CD4-positive, alpha-beta T cell (primary cell): ENCODE measurements around the gene GDAP1L1. TPM values are rescaled to one million over a fixed set of nuclear protein-coding genes. Genes with fewer than 3 reads are reported as not detected.

Source experiments
- ATAC-seq: fragments of 200-7000 bp; cut with Tn5 transposase; one replicate; pipeline ENCODE4 v1.10.0; 2022; ENCODE audit warnings: mild to moderate bottlenecking; ENCODE audit not compliant: poor library complexity
- CTCF ChIA-PET: fragments of 350-600 bp; sonication (Branson Sonifier 250); formaldehyde crosslinking; loops from one replicate; lab custom pipeline; 2021; ENCODE audit warnings: antibody characterized with exemption, inconsistent platforms; lab: Charles Lee
- POLR2A ChIA-PET: fragments of 350-600 bp; sonication (Branson Sonifier 250); formaldehyde crosslinking; loops from one replicate; lab custom pipeline; 2021; ENCODE audit warnings: antibody characterized with exemption, inconsistent platforms; lab: Charles Lee
- DNase-seq, 14 experiments: peaks; one replicate each; pipeline ENCODE4 v3.0.0-alpha.2; 2013 to 2020; ENCODE audit warnings: mixed read lengths in 2 of 14
- H3K27ac ChIP-seq, 2 donors: one replicate each; pipeline versions ENCODE4 v1.5.1 to v1.7.0; 2013; ENCODE audit warnings: low read length in 2 of 2, low read depth in 1 of 2, mild to moderate bottlenecking in 1 of 2
- H3K27me3 ChIP-seq, 2 experiments: 1 replicate in 1 of 2; 2 replicates in 1 of 2; pipeline versions ENCODE4 v1.6.1 to v1.7.0; 2013; ENCODE audit warnings: low read length in 2 of 2, control low read depth in 1 of 2, mild to moderate bottlenecking in 1 of 2, moderate library complexity in 1 of 2; ENCODE audit not compliant: insufficient read depth in 2 of 2, control insufficient read depth in 1 of 2
- H3K36me3 ChIP-seq: one replicate; pipeline ENCODE4 v1.6.1; 2013; ENCODE audit warnings: low read length, control low read depth; ENCODE audit not compliant: insufficient read depth
- H3K4me1 ChIP-seq: one replicate; pipeline ENCODE4 v1.6.1; 2013; ENCODE audit warnings: low read length, control low read depth; ENCODE audit not compliant: insufficient read depth
- H3K4me3 ChIP-seq: one replicate; pipeline ENCODE4 v1.5.1; 2013; ENCODE audit warnings: mild to moderate bottlenecking, low read length, moderate library complexity
- H3K9me3 ChIP-seq, 2 experiments: 1 replicate in 1 of 2; 2 replicates in 1 of 2; pipeline versions ENCODE4 v1.6.1 to v1.7.0; 2013; ENCODE audit warnings: low read length in 2 of 2, mild to moderate bottlenecking in 2 of 2, control low read depth in 1 of 2, moderate library complexity in 1 of 2; ENCODE audit not compliant: control insufficient read depth in 1 of 2, insufficient read depth in 1 of 2
- H3K27ac Mint-ChIP-seq: one replicate; pipeline ENCODE4 v1.8.0; 2020; ENCODE audit warnings: mixed read lengths
- H3K27me3 Mint-ChIP-seq: one replicate; pipeline ENCODE4 v1.8.0; 2021; ENCODE audit warnings: mixed read lengths
- H3K36me3 Mint-ChIP-seq: one replicate; pipeline ENCODE4 v1.8.0; 2021; ENCODE audit warnings: low read depth, mixed read lengths
- H3K4me1 Mint-ChIP-seq: one replicate; pipeline ENCODE4 v1.8.0; 2021; ENCODE audit warnings: low read depth, mixed read lengths
- H3K4me3 Mint-ChIP-seq: one replicate; pipeline ENCODE4 v1.8.0; 2020; ENCODE audit warnings: mild to moderate bottlenecking, mixed read lengths
- H3K9me3 Mint-ChIP-seq: one replicate; pipeline ENCODE4 v1.8.0; 2020; ENCODE audit warnings: mixed read lengths
- intact Hi-C, 2 experiments: fragments of 100-400 bp; cut with DNase I in 1 of 2; cut with micrococcal nuclease in 1 of 2; formaldehyde crosslinking; loops; one replicate each; pipeline versions ENCODE4 v1.15.1 to v1.9.0; 2023 to 2025; cut with DNase I, micrococcal nuclease
- total RNA-seq, 174 experiments: library from RNA in 2 of 174; stranded (reverse) in 2 of 174; gene quantifications; one replicate each; pipeline ENCODE4 v1.2.3 and lab custom pipeline; 2021 to 2026
- TF ChIP-seq, protein P1 (sequence below): fragments of 200-600 bp; IDR thresholded peaks from one replicate; pipeline ENCODE4 v1.8.0; 2022; ENCODE audit warnings: antibody characterized with exemption, mild to moderate bottlenecking

GDAP1L1 gene
- total RNA-seq, 2 experiments from 2014 or later = not detected

DNA sequence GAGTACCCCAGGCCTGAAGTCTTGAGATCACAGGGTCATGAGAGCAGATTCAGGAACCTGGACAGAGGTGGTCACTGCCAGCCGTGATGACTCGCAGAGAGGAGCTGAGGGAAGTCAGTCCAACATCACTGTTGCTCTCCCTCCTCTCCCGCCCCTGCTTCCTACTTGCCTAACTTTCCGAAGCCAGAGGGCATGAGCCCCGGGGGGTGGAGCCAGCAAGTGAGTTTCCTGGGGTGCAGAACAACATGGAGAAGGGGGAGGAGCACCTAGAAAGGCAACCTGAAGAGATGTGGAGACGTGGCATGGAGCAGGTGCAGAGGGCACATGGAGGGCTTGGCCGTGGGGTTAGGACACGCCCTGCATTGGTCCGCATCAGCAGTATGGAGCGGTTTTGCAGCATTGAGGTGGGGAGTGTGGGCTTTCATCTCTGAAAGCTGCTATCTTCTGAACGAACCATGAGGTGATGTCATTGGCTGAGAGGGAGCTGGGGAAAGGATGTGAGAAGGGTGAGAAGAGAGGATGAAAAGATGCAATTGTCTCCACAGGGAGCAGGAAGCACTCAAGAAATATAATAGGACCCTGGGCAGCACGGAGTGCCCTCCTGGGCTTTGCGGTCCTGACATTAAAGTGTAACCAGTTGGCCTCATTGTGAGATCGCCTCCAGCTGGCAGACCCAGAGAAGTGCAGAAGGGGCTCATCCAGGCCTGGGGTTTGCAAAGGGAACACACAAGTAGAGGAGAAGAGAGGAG, 25.0 kb downstream of the GDAP1L1 start:
- H3K9me3 Mint-ChIP-seq = no peaks in the 10 kb centered on the region
- no peak overlapping the region for H3K4me3 Mint-ChIP-seq
- ATAC-seq (no peak), DNase-seq (peak in 6 of 14 experiments; percentile 10 to 40 (median 24))
- POLR2A ChIA-PET = interaction anchor here (1.2 kb wide), 1 partner anchor 54 kb away, joined by 4 read pairs; no protein-coding TSS in a partner anchor
- Histone ChIP-seq H3K9me3 (no peaks in the 10 kb centered on the region), H3K36me3 (no peaks in the 10 kb centered on the region), H3K27ac (no peak overlapping the region), H3K27me3 (no peaks in the 10 kb centered on the region), H3K4me3 (no peak overlapping the region), H3K4me1 (peaks cover 3% of the 10 kb centered on the region)
- CTCF ChIA-PET = interaction anchor here (1.3 kb wide), 1 partner anchor 56 kb away, joined by 10 read pairs; no protein-coding TSS in a partner anchor
- peaks cover 5% of the 10 kb centered on the region for H3K36me3 Mint-ChIP-seq
- intact Hi-C loops = loop anchor here in 1 of 2 experiments (1.0 kb wide), 1 partner anchor 55 kb away; no protein-coding TSS in a partner anchor
- H3K27ac Mint-ChIP-seq = no peak overlapping the region
- TF ChIP-seq, protein P1, sequence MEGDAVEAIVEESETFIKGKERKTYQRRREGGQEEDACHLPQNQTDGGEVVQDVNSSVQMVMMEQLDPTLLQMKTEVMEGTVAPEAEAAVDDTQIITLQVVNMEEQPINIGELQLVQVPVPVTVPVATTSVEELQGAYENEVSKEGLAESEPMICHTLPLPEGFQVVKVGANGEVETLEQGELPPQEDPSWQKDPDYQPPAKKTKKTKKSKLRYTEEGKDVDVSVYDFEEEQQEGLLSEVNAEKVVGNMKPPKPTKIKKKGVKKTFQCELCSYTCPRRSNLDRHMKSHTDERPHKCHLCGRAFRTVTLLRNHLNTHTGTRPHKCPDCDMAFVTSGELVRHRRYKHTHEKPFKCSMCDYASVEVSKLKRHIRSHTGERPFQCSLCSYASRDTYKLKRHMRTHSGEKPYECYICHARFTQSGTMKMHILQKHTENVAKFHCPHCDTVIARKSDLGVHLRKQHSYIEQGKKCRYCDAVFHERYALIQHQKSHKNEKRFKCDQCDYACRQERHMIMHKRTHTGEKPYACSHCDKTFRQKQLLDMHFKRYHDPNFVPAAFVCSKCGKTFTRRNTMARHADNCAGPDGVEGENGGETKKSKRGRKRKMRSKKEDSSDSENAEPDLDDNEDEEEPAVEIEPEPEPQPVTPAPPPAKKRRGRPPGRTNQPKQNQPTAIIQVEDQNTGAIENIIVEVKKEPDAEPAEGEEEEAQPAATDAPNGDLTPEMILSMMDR = peak; percentile 11
- H3K27me3 Mint-ChIP-seq = no peaks in the 10 kb centered on the region
- H3K4me1 Mint-ChIP-seq = no peaks in the 10 kb centered on the region

DNA sequence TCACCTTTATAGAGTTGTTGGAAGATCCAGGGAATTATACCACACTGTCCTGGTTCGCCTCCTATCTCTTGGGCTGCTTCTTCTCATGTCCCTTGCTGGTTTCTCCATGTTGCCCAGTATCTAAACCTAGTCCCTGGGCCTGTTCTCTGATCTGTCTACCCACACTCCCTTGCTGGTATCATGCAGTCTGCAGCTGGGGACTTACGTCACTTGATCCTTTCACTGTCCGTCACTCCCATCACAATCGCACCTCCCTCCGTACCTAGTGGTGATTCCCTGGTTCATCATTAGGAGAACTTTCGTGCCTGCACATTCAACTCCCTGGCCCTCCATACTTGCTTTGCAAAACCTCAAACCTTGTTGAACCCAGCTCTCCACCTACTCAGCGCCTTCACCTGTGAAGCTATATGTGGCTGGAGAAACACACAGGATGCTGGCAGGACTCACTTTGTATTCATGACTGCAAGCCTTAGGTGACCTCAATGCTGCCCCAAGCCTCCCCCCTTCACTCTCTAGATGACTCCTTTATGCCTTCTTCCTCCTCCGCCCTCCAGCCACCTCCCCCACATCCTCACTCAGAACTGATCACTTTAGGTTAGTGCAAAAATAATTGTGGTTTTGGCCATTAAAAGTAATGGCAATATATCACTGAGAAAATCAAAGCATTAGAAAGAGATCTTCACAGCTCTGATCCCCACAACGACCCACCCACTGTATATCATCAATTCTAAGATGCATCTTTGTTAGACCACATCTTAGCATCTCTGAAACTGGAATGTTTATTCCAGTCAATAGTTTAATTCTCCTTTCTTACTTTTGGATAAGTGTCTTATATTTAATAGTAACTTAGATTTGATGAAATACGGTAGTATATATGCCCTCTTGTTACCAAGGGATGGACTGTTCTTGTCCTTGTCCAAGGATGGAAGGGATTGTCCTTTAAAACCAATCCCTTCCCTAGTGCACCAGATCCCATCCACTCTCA, 26.4 kb downstream of the GDAP1L1 start:
- no peaks in the 10 kb centered on the region for H3K27me3 ChIP-seq
- no peak overlapping the region for H3K27ac ChIP-seq
- DNase-seq (no peak), ATAC-seq (no peak)
- Mint-ChIP-seq H3K36me3 (peaks cover 5% of the 10 kb centered on the region), H3K27ac (no peak overlapping the region), H3K4me1 (no peaks in the 10 kb centered on the region), H3K27me3 (no peaks in the 10 kb centered on the region), H3K4me3 (no peak overlapping the region), H3K9me3 (no peaks in the 10 kb centered on the region)
- TF ChIP-seq, protein P1 = no peak
- H3K36me3 ChIP-seq = no peaks in the 10 kb centered on the region
- POLR2A ChIA-PET = no interaction called here
- CTCF ChIA-PET = no interaction called here
- no peak overlapping the region for H3K4me3 ChIP-seq
- peaks cover 3% of the 10 kb centered on the region for H3K4me1 ChIP-seq
- intact Hi-C loops = no loop called here
- H3K9me3 ChIP-seq = no peaks in the 10 kb centered on the region

DNA sequence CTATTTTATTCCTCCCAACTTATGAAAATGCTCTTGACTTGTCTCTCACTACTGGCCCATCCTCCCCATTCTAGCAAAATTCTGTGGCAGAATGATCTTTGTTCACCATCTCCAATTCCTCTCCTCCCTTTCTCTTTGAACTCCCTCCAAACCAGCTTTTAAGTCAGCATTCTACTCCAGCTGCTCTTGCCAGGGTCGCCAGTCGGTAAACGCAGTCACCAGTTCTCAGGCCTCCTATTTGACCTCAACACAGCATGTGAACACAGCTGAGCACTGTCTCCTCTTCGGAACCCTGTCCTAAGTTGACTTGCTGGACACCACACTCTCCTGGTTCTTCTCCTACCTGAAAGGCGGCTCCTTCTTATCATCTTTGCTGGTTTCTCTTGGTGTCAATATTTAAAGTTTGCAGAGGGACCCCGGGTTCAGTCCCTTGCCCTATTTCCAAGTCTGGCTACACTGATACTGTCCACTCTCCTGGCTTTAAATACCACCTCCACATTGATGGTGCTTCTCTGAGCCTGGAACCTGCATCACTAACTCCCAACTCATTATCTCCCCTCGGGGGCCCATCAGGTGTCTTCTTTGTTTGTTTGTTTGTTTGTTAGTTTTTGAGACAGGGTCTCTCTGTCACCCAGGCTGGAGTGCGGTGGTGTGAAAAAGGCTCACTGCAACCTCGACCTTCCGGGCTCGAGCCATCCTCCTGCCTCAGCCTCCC, 27.4 kb downstream of the GDAP1L1 start:
- ChIA-PET CTCF (no interaction called here), POLR2A (no interaction called here)
- no peaks in the 10 kb centered on the region for H3K27me3 Mint-ChIP-seq
- Histone ChIP-seq H3K4me1 (peaks cover 3% of the 10 kb centered on the region), H3K36me3 (no peaks in the 10 kb centered on the region), H3K27ac (no peak overlapping the region), H3K9me3 (no peaks in the 10 kb centered on the region), H3K27me3 (no peaks in the 10 kb centered on the region), H3K4me3 (no peak overlapping the region)
- ATAC-seq (no peak), DNase-seq (no peak)
- H3K4me3 Mint-ChIP-seq = no peak overlapping the region
- intact Hi-C loops = no loop called here
- no peaks in the 10 kb centered on the region for H3K4me1 Mint-ChIP-seq
- H3K36me3 Mint-ChIP-seq = peaks cover under 1% of the 10 kb centered on the region
- no peak overlapping the region for H3K27ac Mint-ChIP-seq
- no peaks in the 10 kb centered on the region for H3K9me3 Mint-ChIP-seq
- TF ChIP-seq, protein P1 = no peak
